Skin of body (tissue), 2 donors: Measurements from ENCODE around the gene DCXR. TPM values are rescaled to one million over a fixed set of nuclear protein-coding genes. Genes with fewer than 3 reads are reported as not detected.

Experiments
- DNase-seq: peaks from one replicate; lab custom pipeline; 2025; lab: John Stamatoyannopoulos, UW
- total RNA-seq: library from RNA; depleted of rRNA; stranded (reverse); fragments of >200 nt; gene quantifications from one replicate; pipeline ENCODE4 v1.2.3, GENCODE V29; 2014

Gene DCXR
- total RNA-seq, 1 donor from 2014 or later, result 33.4 TPM

GRCh38 chr17:82055023-82055964 lies 17.8 kb upstream of the DCXR start:
- no peak for DNase-seq

- no peak for DNase-seq
These were observed 17.0 kb upstream of the DCXR start for GRCh38 chr17:82054351-82055022.

DNA sequence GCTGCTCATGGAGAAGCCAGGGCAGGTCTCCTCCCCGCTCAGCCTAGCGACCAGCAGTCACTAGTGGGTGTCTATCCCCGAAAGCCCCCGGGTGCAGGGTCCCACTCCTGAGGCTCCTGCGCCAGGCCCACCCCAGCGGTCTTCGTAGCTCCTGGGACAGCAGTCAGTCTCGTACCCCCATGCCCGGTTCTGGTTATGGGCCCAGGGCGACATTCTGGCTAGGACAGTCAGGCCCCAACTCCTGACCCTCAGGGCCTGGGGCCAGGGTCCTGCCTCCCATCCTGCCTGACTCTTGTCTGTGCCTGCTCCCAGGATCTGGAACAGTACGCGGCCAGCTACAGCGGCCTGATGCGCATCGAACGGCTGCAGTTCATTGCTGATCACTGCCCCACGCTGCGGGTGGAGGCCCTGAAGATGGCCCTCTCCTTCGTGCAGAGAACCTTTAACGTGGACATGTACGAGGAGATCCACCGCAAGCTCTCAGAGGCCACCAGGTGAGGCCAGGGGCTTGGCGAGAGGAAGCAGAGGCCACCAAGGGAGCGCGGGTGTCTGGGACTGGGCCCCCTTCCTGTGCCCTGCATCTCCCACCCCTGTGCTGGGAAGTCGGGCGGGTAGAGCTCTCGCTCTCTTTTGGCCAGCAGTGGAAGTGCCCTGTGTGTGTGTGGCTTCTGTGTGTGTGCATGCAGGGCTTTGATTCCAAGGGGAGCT lies 16.2 kb upstream of the DCXR start:
- DNase-seq, result no peak

GRCh38 chr17:82053130-82053529 lies 15.6 kb upstream of the DCXR start:
- DNase-seq, result no peak

GRCh38 chr17:82052638-82053059 lies 15.2 kb upstream of the DCXR start:
- DNase-seq, result no peak

- DNase-seq, result no peak
These were observed 14.5 kb upstream of the DCXR start, which contains the start of the genes GPS1 and RFNG for GRCh38 chr17:82051776-82052637. Gene GPS1 (plus strand): TSS chr17:82051898. CDS start chr17:82051932, 34 bp downstream. Gene RFNG (minus strand): TSS chr17:82051811. CDS start chr17:82051766, 45 bp downstream.

DNA sequence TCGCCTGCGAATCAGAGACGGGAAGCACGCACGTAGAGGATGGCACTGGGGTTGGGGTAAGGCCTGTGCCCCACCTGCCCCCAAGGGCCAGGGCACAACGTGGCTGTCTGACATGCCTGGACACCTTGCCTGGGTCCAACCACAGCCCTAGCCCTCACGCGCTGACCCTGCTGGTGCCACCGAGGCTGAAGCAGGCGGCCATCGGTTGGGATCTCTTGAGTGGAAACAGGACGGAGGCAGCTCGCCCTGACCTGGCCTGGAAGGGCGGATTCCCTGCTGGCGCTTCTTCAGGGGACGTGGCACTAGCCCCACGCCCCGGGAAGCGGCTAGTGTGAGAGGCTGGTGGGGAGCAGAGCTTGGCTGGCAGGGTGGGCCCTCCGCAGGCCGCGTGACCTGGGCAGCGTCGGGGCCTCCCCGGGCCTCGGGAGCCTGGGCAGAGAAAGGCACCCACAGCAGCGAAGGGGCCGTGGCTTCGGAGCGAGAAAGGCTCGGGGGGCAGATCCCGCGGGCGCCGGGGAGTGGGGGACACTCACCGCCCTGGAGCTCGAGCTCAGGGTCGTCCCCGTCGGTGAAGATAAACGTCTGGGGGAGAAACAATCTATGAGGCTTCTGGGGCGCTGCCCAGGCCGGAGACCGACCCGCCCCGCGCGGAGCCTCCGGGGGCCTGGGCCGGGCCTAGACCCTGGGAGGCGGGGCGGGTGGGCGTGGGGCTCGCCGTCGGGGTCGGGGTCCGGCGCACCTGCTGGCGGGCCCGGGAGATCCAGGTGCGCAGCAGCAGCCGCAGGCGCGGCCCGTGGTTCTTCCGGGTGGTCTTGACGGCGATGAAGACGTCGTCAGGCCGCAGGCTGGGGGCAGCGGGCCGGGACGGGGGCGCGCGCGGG lies 13.5 kb upstream of the DCXR start:
- DNase-seq, result no peak

DNA sequence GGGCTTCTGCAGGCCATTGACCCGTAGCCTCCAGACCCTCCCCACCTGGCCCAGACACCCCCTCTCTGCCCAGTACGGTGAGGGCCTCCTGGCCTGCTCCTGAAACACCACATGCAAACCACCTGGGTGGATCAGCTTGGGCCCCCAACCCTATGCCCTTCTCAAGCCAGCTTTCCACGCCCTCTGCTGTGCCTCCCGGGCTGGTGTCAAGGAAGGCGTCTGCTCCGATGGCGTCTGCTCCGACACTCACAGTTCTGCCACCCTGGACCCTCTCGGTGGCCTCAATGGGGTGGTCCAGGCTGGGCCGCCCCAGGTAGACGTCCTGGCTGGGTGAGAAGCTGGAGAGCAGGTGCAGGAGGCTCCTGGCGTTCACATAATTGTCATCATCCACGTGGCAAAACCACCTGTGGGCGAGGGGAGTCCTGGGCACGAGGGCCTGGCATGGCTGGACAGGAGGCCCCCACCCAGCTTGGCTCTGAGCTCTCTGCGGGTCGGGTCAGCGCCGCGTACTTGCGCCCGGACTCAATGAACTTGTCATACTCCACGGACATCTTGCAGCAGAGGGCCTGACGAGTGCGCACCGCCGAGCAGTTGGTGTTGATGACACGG lies 12.8 kb upstream of the DCXR start:
- DNase-seq, result no peak

DNA sequence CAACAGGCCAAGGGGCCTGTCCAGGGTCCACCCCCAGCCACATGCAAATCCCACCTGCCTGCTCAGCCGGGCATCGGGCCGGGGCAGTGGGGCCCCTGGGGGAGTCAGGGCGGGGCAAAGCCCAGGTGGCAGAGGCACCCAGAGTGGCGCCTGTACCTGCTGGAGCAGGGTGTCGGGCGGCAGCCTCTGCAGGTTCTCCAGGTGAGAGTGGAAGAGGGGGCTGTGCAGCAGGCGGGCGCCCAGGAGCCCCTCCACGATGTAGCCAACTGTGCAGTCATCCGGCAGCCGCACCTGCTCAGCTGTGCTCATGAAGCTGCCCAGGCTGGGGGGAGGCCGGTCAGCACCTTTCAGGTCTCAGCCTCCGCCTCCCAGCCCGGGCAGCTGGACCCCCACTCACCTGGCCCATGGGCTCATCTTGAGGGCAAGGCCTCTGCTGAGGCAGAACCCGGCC lies 12.0 kb upstream of the DCXR start:
- DNase-seq, result no peak

DNA sequence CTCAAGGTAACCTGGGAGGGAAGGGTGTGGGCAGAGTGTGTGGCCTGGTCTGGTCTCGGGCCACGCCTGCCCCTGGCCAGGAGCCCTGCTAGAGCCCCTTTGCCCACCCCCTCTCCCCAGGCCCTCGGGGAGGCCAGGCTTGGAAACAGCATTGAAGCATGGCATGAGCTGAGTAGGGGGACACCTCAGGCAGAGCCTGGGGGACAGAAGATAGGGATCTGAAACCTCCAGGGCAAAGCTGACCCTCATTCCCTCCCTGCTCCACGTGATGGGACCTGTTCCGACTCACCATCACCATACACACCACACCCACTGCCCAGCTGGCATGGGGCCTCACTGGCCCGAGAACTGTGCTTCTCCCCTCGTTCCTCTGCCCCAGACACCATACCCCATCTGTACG lies 11.6 kb upstream of the DCXR start:
- DNase-seq, result no peak

GRCh38 chr17:82048571-82048971 lies 11.1 kb upstream of the DCXR start:
- no peak for DNase-seq

DNA sequence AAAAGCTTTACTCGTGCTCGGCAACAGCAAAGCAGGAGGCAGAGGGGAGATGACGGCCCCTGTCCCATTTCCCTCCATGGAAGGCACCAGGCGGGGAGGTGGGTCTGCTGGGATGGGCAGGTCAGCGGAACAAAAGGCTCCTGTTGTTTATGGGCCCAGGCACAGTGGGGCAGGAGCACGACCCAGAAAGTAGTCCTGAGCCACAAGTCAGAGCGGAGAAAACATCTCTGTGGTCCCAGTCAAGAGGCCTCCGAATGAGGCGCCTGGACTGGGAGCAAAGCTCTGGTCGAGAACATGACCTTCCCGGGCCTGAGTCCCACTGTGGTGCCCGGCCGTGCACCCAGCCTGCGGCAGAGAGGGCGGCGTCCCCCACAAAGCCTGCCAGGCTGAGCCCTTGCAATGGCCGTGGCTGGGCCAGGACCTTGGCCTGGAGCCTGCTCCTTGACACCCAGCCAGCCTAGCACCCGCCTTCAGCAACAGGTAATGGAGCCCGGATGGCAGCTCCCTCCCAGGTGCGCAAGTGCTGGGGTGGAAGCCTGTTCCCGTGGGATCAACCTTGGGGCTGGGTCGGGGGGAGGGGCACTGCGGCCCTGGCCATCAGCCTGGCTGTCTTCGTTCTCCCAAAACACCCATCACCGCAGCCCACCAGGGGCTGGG lies 10.5 kb upstream of the DCXR start:
- no peak for DNase-seq

- DNase-seq, result no peak
These were observed 9.9 kb upstream of the DCXR start for GRCh38 chr17:82047379-82047778.

DNA sequence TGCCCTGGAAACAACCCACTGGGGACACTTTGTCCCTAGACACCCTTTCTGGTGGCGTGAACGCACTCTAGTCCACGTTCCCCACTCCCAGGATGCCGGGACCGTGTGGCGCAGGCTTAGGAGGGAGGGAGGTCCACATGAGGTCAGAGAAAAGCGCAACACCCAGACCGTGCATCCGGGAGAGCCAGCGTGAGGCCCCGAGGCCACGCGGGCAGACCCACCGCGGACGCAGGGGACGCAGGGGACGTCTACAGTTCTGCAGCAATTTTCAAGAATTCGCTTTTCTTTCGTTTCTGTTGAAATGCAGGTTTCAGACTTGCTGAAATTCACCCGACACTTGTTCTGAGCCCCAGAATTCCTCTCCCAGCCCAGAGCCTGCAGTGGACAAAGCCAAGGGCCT lies 9.4 kb upstream of the DCXR start:
- no peak for DNase-seq

- no peak for DNase-seq
These were observed 8.5 kb upstream of the DCXR start for GRCh38 chr17:82045936-82046484.

- DNase-seq, result no peak
These were observed 6.0 kb upstream of the DCXR start for GRCh38 chr17:82043507-82043906.

- no peak for DNase-seq
These were observed 5.2 kb upstream of the DCXR start for GRCh38 chr17:82042649-82043048.

DNA sequence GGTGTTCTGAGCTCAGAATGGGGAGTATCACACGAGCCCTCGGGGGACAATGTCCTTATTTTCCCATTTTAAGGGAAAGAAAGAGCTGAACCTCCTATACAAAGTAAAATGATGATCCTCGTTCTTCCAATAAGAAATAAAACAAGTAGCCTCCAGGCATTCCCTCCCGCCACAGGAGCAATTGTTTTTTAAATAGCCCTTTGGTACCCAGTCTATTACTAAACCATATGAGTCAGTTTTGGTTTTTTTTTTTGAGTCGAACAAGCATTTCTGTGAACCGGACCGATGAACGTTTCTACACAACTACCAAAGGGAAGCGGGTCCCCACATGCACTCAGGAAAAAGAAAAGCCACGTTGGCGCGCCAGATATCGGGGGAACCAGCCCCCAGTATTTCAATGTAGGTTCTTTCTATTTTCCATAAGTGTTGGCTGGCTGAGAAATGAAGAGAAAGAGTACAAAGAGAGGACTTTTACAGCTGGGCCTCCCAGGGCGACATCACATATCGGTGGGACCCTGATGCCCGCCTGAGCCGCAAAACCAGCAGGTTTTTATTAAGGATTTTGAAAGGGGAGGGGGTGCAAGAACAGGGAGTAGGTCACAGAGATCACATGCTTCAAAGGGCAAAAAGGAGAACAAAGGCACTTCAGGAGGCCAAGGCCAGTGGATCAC lies 3.8 kb upstream of the DCXR start:
- no peak for DNase-seq
